HG03520 (cell line): Measurements from ENCODE around the gene PPY.
"Not testable (repeated sequence)": the region's sequence is repeated elsewhere in the genome, so short reads cannot be mapped to it uniquely, and the experiment has no call there.

Experiments used
- ATAC-seq: cut with Tn5 transposase; IDR thresholded peaks from one replicate; pipeline ENCODE4 v1.9.1; 2021; ENCODE audit warnings: mild to moderate bottlenecking, moderate library complexity; ENCODE audit not compliant: unreplicated experiment

The PPY gene

GRCh38 chr17:43942051-43942685 lies at the start of gene PPY:
Gene PPY, minus strand, starts transcription at chr17:43942476. Its CDS starts 822 bp downstream, at chr17:43941654.
- no peak for ATAC-seq

GRCh38 chr17:43988301-43988700 lies 46.0 kb upstream of the PPY start:
- no peak for ATAC-seq

DNA sequence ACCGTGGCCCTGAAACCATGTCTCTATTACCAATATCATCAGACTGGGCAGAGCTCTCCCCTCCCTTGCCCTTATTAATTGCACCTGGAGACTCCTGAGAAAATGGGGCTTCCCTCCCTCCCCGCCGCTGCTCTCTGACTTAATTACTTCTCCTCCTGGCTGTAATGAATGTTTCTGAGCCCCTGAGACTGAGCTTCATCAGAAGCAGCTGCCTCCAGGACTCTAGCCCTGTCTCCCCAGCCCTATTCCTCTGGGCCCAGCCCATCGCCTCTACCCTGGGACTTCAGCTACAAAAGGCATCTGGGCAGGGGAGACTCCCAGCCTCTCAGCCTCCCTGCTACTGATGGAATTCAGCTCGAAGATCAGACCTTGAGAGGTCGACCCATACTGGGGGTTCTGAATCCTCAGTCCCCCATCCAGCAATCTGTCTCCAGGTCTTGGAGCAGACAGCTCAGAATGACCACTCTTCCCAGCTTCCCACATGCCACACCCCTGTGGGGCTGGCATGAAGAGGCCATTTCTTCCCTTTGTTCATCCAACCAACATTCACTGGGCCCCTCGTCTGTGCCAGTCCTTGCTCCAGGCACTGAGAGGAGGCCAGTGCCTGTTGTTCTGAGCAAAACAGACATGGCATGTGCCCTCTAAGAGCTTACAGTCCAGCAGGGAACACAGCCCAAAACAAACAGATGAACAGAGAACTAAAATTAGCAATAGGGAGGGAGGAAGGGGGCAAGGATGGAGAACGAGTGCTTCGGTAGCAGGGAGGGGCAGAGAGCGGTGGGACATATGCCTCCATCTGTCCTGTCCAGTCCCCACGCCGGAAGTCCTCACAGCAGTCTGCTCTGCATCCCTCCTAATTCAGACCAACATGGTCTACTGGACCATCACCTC lies 45.1 kb upstream of the PPY start:
- no peak for ATAC-seq

DNA sequence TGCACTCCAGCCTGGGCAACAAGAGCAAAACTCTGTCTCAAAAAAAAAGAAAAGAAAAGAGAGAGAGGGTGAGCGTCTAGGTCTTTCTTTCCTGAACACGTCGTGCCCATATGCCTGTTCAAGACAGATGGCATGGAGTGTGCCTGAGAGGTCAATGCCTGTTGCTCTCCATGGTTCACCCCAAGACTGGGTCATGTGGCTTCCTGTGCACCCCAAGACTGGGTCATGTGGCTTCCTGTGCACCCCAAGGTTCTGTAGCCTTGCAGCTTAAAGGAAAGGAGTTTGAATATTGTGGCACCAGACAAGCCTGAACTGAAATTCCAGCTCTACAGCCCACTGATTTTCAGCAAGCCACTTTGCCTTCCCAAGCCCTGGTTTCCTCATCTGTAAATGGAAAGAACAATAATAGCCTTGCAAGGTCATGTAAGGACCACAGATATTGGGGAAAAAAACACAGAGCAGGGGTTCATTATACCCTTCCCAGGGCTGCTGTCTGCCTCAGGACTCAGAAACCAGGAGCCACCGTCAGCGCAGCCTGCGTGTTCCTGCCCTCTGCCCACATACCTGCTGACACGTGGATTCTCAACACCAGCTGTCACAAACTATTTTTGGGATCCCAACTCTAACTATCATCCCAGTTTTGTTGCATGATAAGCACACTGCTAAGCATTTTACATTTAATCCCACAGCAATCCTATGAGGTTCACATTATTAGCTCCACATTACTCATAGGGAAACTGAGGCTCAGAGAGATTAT lies 44.1 kb upstream of the PPY start:
- no peak for ATAC-seq

DNA sequence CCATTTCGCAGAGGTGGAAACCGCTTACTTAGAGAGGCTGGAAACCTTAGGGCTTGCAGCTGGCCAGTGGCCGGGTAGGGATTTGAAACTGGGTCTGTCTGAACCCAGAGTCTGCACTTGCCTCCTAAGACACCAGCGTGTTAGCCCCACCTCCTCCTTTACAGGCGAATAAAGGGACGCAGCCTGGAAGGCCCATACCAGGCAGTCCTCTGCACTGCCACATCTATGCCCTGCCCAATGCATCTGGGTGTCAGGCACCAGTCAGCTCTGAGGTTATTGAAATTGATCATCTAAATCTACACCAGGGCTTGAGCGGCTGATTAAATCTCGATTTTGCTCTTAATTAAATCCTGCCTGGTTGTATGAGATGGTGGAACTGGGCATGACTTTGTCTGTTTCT lies 42.2 kb upstream of the PPY start:
- no peak for ATAC-seq

- ATAC-seq: no peak
Observed at GRCh38 chr17:43983515-43984411, 41.5 kb upstream of the PPY start.

DNA sequence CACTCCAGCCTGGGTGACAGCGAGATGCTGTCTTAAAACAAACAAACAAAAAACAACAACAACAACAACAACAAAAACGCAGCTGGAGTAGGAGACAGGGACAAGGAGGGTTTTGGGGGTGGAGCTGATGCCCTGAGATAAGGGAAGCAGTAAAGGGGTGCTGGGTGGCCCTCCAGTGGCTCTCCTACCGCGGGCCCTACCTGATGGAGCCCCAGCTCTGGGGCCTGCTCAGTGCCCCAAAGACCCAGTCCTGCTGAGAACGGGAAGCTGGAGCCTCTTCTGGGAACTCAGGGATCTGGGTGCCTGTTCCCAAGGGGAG lies 40.9 kb upstream of the PPY start:
- no peak for ATAC-seq

DNA sequence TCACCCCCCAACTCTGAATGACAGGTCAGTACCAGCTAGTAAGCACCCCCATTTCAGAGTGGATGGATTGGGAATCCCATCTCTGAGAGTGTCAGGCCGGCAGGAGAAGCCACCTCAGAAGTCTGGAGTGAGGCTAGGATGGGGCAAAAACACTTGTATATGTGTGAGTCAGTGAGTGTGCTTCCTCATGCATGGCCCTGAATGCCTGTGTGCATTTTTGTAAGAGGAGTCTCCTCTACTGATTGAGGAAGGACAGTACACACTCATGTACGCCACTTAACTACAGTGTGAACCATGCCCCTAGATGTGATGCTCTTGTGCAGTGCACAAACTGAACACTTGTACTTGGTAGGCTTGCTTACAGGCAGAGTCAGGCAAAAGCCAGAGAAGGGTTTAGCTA lies 39.9 kb upstream of the PPY start:
- no peak for ATAC-seq

GRCh38 chr17:43979671-43980070 lies 37.4 kb upstream of the PPY start:
- ATAC-seq: no peak

DNA sequence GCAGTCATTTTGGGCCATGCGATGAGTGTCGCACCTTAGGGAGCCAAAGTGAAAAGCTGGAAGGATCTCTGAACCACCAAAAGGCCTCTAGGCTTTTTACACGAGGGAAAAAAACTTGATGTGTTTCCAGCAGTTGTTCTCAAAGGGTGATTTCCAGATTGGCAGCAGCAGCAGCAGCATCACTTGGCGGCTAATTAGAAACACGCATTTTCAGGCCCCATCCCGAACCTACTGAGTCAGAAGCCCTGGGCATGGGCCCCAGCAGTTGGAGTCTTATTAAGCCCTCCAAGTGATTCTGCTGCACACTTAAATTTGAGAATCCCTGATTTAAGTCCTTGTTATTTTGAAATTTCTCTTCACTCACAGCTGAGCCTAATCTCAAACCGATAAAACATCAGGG lies 36.7 kb upstream of the PPY start:
- ATAC-seq: no peak

DNA sequence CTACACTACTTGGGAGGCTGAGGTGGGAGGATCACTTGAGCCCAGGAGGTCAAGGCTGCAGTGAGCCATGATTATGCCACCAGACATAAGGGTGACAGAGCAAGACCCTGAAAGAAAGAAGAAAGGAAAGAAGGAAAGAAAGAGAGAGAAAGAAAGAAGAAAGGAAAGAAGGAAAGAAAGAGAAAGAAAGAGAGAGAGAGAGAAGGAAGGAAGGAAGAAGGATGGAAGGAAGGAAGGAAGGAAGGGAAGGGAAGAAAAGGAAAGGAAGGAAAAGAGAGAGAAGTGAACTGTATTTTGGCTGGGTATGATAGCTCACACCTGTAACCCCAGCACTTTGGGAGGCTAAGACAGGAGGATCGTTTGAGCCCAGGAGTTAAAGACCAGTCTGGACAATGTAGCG lies 35.8 kb upstream of the PPY start:
- no peak for ATAC-seq

DNA sequence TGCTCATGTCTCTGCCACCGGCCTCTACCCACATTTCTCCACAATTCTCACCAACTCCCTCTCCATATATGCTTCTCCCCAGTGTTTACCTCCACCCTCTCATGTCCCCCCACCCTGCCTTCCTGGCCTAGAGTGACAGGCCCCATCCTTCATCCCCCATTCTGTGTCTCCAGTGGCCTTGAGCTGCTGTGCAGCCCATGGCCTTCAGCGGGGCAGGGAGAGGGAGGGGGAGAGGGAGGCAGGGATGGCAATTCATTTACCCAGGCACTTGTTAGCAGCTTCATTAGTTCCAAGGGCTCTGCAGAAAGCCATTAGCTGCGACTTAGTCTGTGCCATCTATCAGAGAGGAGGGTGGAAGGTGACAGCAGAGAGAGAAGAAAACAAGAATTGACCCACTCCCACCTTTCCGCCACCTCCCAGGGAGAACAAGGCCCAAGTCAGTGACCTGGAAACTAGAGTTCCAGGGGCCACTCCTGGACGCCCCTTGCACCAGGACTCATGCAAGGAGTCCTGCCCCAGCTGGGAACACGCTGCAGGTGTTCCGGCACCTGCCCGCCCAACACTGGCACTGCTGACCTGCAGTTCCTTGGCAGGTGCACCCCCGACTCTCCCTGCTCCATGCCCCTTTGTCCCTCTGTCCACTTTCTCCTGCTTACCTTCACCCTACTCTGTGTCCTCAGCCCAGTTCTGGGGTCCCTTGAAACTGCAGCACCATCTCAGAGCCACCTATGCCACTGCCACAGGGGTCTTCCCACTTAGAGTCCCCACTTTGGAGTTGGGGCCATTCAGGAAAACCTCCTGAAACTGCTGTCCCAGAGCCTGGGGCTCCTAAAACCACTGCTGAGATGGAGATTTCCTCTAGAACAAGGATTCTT lies 34.9 kb upstream of the PPY start:
- ATAC-seq: no peak

DNA sequence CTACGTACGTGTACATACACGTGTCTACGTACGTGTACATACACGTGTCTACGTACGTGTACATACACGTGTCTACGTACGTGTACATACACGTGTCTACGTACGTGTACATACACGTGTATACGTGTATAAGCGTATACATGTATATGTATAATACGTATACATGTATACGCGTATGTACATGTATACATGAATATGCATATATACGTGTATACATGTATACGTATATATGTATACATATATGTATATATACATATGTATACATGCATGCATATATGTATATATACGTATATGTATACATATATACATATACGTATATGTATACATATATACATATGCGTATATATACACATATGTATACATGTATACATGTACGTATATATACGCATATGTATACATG lies 33.6 kb upstream of the PPY start:
- no peak for ATAC-seq

DNA sequence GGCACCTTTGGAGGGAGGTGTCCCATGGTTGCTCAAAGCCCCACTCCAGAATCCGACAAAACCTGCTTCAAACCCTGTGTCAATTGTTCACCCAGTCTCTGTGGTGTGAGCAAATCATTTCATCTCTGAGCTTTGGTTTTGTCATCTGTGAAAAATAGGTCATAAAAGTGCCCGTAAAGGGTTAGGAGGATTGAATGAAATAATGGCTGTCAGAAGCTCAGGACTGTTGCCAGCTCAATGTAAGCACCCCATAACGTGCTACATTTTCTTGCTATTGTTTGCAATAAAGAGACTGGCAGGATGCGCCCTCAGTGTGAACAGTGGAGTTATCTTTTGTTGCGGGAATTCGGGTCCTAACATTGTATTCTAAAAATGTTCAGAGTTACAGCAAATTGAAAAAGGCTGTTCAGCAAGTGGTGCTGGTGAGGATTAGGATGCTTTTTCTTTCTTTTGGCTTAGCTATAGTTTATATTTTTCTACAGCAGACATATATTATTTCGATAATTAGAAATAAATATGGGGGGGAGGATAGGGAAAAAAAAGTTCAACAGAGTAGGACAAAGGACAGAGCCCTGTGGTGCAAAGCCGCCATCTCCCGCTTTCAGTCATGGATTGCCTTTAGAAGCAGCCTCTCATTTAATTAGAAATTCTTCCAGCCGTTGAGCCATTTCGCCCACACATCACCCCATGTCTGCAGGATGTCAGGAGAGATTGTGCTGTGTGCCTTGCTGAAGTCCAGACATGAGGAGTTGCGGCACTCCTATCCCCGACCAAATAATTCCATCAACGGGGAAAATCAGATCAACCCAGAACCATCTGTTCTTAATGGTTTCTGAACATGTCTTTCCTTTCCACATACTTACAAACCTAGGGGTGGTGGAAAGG lies 32.3 kb upstream of the PPY start:
- ATAC-seq: no peak

GRCh38 chr17:43972444-43973212 lies 30.4 kb upstream of the PPY start:
- ATAC-seq: not testable (repeated sequence)

DNA sequence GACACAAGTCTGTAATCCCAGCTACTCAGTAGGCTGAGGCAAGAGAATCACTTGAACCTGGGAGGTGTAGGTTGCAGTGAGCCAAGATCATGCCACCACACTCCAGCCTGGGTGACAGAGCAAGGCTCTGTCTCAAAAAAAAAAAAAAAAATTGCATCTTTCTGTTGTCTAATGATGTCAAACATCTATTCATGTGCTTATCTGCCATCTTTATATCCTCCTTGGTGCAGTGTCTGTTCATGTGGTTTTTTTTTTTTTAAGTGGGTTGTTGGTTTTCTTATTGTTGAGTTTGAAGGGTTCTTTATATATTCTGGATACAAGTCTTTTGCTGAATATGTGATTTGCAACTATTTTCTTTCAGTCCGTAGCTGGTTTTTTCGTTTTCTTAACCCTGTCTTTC lies 29.2 kb upstream of the PPY start:
- not testable (repeated sequence) for ATAC-seq

- ATAC-seq: no peak
Observed at GRCh38 chr17:43970366-43970765, 28.1 kb upstream of the PPY start.

GRCh38 chr17:43967251-43967875 lies 25.1 kb upstream of the PPY start:
- no peak for ATAC-seq
